GM18498 (cell line): ENCODE measurements around the gene SYNGR3.
"Not testable (repeated sequence)": the region's sequence is repeated elsewhere in the genome, so short reads cannot be mapped to it uniquely, and the experiment has no call there.

ENCODE experiments used
- ATAC-seq: cut with Tn5 transposase; IDR thresholded peaks from one replicate; pipeline ENCODE4 v1.9.1; 2021; ENCODE audit warnings: mild to moderate bottlenecking, moderate library complexity; ENCODE audit not compliant: unreplicated experiment

Gene SYNGR3

DNA sequence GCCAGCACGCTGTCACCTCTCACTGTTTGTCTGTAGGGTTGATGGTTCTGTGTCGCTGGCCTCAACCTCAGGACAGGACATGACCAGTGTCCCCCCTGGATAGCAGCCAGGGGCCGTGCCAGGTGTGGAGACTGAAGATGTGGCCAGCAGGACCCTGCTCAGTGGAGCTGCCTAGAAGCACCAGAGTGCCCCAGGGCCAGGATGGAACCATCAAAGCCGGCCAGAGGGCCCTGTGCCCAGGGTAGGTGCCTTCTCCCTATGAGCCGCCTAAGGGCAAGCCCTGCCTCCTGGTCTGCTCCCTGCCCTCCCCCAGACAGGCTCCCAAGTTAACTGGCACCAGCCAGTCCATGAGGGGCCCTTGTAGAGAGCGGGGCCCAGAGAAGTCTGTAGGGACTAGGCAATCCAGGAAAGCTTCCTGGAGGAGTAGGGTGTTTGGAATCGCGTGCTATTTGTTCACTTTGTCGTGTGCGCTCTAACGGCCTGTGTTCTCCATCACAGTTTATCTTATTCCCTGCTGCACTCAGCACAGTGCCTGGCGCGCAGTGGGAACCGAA is 31.0 kb upstream of the SYNGR3 start:
- ATAC-seq = no peak

DNA sequence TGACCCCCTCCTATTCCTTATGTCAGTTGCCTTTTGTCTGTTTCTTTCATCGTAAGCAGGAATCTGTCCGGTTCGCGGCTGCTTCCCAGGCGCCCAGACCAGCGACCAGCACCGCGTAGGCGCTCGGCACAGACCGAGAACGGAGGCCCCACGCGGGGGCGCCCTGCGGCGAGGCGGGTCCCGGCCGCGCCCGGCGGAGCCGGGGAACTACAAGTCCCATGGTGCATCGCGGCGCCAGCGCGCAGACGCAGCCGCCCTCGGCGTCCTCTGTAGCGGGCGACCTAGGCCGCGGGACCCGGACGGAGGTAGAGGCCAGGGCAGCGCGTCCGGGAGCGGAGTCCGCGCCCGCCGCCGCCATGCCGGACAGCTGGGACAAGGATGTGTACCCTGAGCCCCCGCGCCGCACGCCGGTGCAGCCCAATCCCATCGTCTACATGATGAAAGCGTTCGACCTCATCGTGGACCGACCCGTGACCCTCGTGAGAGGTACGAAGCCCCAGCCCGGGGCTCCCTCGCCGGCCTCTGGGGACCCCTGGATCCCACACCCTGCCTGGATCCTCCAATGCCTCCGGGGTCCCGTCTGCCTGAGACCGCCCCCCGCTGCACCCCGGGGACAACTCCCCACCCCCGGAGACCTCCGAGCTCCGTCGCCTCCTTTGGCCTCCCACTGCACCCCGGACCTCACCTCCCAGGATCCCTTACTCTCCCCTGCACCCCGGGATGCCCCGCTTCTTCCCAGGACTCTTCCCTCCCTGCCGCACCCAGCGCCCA is 30.3 kb upstream of the SYNGR3 start, which contains the start of gene NDUFB10:
TSS of gene NDUFB10 (plus strand) at position 270 of the 771 bp plus-strand sequence. CDS start at position 357, 87 bp downstream.
- peak; percentile 67 for ATAC-seq

DNA sequence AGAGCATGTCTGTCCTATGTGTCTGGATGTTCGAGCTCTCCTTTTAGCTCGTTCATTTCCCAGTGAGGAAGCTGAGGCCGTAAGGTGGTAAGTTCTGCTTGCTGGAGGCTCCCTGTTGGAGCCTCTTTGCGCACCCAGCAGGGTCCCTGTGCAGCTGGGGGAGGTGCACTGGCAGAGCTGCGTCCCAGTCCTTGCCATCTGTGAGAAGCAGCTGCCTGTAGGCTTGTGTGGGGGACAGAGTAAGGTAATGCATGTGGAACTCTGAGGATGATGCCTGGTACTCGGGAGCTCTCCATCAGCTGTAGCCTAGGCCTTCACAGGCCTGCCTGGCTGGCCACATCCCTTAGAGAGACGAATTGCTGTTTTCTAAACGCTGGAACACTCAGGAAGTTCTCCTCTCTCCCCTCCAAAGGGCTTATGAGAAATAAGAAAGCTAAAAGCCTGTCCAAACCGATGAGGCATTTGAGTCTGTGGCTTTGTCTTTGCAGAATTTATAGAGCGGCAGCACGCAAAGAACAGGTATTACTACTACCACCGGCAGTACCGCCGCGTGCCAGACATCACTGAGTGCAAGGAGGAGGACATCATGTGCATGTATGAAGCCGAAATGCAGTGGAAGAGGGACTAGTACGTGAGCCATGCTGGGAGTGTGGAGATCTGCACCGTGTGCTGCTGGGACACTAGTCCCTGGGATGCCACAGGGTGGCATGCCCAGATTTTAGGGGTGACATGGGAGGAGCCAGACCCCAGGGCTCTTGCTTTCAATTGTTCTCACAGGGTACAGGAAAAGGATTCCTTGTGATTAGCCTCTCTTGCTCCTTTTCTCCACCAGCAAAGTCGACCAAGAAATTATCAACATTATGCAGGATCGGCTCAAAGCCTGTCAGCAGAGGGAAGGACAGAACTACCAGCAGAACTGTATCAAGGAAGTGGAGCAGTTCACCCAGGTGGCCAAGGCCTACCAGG is 28.8 kb upstream of the SYNGR3 start:
- ATAC-seq = no peak

DNA sequence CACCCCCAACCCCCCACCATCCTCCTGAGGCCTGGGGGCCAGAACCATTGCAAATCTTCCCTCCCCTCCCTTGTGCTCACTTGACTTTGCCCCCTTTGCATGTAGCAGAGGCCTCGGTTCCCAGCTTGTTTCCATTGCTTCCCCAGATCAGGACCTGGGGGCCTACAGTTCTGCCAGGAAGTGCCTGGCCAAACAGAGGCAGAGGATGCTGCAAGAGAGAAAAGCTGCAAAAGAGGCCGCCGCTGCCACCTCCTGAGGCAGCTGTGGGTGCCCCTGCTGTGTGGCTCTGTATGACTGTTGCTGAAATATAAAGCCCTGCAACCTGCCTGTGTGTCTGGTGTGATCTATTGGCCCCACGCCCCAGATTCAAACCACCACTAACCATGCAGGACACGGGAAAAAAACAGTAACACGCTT is 28.1 kb upstream of the SYNGR3 start:
- ATAC-seq = no peak

DNA sequence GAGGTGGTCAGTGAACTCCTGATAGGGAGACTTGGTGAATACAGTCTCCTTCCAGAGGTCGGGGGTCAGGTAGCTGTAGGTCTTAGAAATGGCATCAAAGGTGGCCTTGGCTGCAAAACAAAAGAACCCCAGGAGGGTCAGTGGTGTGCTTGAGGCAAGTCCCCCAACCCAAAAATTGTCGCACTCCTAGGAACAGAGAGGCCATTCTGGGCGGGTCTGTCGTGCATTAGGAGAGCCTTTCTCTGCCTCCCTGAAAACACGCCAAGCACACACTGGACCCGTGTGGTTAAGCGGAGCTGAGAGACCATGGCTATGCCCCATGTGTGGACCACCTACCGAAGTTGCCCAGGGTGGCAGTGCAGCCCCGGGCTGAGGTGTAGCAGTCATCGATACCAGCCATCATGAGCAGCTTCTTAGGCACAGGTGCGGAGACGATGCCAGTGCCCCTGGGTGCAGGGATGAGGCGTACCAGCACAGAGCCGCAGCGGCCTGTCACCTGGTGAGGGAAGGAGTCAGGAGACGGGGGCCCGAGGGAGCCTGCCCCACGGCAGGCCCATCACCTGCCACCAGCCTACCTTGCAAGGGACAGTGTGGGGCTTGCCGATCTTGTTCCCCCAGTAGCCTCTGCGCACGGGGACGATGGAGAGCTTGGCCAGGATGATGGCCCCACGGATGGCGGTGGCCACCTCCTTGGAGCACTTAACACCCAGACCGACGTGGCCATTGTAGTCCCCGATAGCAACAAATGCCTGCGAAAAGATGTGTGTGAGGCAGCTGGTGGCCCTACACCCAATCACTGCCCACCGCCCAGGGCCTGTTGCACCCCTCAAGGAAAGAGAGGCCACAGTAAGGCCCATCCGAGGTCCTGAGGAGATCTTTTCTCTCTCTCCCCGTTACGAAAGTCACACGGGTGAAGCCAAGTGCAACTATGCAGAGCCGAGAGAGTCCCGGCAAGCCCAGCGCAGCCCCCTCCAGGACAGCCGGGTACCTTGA is 27.3 kb upstream of the SYNGR3 start:
- not testable (repeated sequence) for ATAC-seq

DNA sequence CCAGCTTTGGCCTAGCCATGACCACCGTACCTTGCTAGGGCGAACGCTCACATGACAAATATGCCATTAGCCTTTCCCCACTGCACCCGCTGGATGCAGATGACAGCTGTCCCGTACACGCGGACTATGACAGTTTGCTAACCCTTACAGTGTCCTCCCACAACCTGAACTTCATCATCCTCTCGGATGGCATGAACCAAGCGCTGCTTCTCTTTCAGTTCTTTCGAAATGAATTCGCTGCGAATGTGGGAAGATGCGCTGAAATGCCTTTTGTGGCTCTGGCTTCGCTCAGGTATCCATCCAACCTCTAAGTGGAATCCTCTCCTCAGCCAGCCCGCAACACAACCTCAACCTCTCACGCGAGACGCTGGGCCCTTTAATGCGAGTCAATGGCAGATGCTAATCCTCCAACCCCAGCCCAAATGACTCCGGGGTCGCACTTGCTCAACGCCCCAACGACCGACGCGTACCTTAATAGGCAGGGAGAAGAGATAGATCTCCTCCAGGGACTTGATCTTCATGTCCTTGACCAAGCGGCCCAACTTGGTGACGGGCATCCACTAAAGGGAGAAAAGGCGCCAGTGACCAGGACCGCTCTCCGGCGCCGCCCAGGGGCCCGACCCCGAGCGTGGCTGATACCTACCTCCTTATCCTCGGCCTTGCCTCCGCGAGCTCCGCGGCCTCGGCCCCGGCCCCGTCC is 25.8 kb upstream of the SYNGR3 start:
- ATAC-seq = peak; percentile 14

DNA sequence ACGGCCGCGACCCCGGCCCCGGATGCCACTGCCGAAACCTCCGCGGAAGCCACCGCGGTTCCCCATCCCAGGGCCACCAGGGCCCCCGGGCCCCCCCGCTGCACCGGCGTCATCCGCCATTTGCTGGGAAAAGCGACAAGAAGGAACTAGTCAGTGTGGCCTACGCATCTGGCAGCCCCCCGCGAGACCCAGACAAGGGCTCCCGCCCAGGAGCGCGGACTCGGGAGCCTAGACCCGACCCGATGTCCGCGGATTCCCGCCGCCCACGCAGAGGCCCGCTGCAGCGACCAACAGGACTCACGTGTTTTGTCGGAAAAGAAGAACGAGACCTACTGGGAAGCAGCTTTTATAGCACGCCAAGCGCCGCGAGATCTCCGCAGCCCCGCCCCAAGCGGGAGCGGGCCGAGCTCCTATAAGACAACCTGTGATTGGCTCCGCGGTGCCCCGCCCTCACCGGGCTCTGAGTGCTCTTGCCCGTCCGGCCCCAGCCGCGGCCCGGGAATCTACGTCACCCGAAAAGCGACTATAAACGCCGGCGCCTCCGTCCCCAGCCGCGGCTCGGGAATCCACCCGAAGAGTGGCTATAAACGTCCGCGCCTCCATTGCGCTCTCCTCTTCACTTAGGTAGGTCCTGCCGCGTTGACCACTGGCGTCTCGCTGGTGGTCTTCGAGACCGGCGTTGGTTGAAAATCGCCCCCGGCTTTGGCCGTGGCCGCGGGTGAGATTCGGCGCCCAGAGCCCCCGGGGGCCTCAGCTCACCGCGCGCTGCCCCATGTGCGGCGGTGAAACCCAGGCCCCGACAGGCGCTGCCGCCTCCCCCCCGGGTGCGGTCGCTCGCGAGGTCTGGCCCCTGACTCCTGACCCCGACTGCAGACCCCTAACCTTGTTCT is 25.0 kb upstream of the SYNGR3 start, which contains the start of gene RPS2:
TSS of gene RPS2 (minus strand) at position 321 of the 890 bp plus-strand sequence. CDS start at position 120, 201 bp downstream.
- ATAC-seq = peak; percentile 84

DNA sequence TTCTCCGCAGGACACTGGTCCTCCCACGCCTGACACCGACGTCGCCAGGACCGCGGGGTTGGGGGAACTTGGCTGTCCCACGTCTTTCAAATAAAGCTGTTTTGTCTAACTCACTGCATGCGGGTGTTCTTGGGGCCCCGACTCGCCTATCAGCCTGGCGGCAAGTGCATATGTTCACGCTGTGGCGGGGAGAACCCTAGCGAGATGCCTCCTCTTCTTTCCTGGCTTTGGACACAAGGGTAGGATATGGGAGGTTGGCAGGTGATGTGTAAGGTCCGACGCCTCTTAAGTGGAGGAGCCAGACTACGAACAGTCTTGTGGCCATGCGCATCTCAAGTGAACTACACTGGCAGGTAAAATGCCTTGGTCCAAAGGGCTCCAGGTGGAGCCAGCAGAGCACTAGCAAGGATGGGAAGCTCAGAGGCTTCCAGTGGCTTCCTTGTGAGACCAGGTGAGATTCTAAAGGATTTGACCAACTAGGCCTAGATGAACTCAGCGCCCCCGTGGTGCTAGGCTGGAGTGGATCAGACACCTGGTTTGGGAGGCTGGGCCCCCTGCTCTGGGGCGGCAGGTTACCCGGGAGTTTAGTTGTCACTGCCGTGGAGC is 24.3 kb upstream of the SYNGR3 start:
- no peak for ATAC-seq

DNA sequence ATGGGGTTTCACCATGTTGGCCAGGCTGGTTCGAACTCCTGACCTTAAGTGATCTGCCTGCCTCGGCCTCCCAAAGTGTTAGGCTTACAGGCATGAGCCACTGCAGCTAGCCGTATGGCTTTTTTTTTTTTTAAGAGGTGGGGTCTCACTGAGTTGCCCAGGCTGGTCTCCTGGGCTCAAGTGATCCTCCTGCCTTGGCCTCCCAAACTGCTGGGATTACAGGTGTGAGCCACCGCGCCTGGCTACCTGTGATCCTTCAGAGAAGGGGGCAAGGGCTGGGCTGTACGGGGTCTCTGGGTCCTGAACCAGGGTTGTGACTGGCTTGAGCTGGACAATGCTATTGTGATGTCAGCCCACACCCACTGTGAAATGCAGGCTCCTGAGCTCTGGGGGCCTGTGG is 23.3 kb upstream of the SYNGR3 start, which contains the start of gene RNF151:
TSS of gene RNF151 (plus strand) at position 397 of the 400 bp plus-strand sequence. CDS start 26 bp downstream, outside the sequence.
- ATAC-seq = no peak

DNA sequence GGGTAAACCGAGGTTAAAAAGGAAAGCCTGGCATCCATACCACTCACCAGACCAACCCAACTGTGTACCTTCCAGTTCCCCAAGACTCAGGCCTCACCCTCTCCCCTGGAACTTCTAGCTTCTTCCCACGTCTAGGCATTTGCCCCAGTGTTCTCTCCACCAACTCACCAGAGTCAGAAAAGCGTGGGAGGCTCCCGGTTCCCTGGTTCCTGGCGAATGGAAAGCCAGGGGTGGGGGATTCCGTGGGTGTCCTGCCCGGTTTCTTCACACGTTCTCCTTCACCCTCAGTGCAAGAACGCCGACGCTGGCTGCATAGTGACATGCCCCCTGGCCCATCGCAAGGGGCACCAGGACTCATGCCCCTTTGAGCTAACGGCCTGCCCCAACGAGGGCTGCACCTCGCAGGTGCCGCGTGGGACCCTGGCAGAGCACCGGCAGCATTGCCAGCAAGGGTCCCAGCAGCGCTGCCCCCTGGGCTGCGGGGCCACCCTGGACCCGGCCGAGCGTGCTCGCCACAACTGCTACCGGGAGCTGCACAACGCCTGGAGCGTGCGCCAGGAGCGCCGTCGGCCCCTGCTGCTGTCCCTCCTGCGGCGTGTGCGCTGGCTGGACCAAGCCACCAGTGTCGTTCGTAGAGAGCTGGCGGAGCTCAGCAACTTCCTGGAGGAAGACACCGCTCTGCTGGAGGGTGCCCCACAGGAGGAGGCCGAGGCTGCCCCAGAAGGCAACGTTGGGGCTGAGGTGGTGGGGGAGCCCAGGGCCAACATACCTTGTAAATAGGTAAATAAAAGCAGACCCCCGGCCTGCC is 21.4 kb upstream of the SYNGR3 start:
- ATAC-seq = no peak

DNA sequence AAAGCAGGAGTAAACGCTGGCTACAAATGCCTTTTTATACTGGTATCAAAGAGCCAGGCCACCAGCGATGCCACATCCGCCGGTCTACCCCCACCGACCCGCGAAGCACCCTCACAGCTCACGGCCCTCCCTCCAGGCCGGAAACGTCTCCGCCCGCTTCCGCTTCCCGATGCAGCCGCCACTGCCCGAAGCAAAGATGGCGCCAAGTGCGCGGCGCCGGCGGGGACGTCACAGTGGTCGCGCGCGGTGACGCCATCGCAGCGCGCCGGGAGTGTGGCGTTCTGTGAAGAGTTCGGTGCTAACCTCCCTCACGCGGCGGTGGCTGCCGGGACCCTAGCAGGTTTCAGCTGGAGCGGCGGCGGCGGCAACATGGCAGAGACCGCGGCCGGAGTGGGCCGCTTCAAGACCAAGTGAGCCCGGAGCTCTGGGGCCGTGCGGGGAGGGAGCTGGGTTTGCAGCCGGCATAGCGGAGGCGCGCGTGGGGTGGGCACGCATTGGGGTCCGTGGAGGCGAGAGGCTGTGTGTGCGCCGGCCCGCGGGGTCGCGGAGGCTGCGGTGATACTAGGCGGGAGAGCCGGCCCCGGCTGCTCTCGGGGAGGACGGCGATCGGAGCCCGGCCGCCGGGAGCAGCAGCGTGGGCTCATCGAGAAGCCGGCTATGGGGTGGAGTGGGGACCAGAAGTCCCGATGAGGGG is 17.8 kb upstream of the SYNGR3 start, which contains the start of gene TBL3:
TSS of gene TBL3 (plus strand) at position 258 of the 694 bp plus-strand sequence. CDS start at position 370, 112 bp downstream.
- peak; percentile 81 for ATAC-seq

DNA sequence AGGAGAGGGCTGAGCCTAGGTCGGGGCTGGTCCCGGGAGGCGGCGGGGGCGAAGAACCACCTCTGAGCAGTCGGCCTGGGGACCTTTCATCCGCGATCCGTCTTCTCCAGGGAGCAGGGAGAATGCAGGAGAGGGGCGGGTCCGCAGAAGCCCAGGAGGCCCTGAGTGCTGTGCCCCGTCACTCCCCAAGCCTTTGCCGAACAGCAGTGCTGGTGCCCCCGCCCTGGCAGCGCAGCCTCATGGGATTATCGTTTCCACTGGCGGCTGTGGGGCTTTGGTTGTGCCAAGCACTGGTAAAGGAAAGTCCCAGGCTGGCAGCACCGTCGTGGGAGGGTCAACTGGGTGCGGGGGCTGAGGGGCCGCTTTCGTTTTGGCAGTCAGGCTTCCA is 17.3 kb upstream of the SYNGR3 start:
- no peak for ATAC-seq

DNA sequence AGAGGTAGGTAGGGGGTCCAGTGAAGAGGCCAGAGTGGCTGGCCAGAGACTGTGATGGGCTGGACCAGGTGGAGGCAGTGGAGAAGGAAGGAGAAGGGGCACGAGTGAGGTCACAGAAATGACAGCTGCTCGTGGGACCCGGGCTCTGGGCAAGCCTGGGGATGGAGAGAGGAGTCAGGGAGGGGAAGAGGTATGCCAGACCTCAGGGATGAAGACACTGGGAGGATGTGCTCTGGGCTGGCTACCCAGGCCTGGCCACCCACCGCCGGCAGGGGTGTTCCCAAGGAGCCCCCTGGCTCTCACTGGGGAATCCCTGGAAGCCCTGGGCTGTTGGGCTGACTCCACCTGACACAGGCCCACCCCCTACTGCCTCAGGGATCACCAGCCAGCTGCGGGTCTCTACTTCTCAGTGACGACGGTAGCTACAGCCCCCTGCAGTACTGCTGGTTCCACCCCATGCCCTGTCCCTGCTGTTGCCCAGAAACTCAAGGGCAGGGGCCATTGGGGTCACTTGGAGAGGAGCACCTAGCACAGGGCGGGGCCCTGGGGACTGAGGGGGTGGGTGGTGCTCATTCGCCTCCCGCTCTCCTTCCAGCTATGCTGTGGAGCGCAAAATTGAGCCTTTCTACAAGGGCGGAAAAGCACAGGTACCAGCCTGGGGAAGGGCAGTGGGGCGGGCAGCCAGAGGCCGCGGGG is 16.2 kb upstream of the SYNGR3 start:
- ATAC-seq = no peak

DNA sequence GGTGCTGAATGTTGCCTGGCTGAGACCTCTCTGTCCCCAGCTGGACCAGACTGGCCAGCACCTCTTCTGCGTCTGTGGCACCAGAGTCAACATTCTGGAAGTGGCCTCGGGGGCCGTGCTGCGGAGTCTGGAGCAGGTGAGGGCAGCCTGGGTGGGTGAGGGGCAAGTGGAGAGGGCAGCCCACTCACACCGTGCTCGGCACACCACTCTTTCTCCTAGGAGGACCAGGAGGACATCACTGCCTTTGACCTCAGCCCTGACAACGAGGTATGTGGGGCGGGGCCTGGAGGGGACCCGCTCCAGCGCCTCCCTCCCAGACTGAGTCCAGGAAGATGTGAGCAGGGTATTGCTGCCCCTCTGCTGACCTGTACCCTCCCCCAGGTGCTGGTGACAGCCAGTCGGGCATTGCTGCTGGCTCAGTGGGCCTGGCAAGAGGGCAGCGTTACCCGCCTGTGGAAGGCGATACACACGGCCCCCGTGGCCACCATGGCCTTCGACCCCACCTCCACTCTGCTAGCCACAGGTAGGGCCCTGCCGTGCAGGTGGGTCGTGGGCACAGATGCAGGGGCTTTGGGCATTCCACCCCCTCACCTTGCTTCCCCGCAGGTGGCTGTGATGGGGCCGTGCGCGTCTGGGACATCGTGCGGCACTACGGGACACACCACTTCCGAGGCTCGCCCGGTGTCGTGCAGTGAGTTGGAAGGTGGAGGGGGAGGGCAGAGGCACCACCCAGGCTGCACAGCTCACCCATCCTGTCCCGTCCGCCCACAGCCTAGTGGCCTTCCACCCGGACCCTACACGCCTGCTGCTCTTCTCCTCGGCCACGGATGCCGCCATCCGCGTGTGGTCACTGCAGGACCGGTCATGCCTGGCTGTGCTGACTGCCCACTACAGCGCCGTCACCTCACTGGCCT is 15.4 kb upstream of the SYNGR3 start:
- no peak for ATAC-seq
